SK-N-SH treated with all-trans-retinoic acid at 6 μM for 48 hours (cell line): ENCODE measurements around the gene FAM219B.

Source experiments
- BACH2 ChIP-seq: fragments of 250-450 bp; sonication (Bioruptor Pico); IDR thresholded peaks from 2 replicates; pipeline ENCODE4 v1.9.0; 2021; ENCODE audit warnings: mild to moderate bottlenecking, borderline replicate concordance
- CREB5 ChIP-seq: fragments of 250-450 bp; sonication (Bioruptor Pico); IDR thresholded peaks from 2 replicates; pipeline ENCODE4 v1.5.1; 2020; ENCODE audit warnings: low read depth, mild to moderate bottlenecking, moderate library complexity
- CSDC2 ChIP-seq: fragments of 250-450 bp; sonication (Bioruptor Pico); IDR thresholded peaks from 2 replicates; pipeline ENCODE4 v1.5.0; 2020; ENCODE audit warnings: mild to moderate bottlenecking, moderate library complexity
- ESRRG ChIP-seq: fragments of 250-450 bp; sonication (Bioruptor Pico); IDR thresholded peaks from 2 replicates; pipeline ENCODE4 v1.6.1; 2021; ENCODE audit warnings: mild to moderate bottlenecking
- GLIS3 ChIP-seq: fragments of 250-450 bp; sonication (Bioruptor Pico); IDR thresholded peaks from 2 replicates; pipeline ENCODE4 v1.5.0; 2020; ENCODE audit warnings: mild to moderate bottlenecking, moderate library complexity
- OSR1 ChIP-seq: fragments of 250-450 bp; sonication (Bioruptor Pico); IDR thresholded peaks from 2 replicates; pipeline ENCODE4 v1.8.0; 2022; ENCODE audit warnings: moderate library complexity, mild to moderate bottlenecking, inconsistent platforms
- PATZ1 ChIP-seq: fragments of 250-450 bp; sonication (Bioruptor Pico); IDR thresholded peaks from 2 replicates; pipeline ENCODE4 v1.8.0; 2020; ENCODE audit warnings: mild to moderate bottlenecking, moderate library complexity, borderline replicate concordance
- POU6F1 ChIP-seq: fragments of 250-450 bp; sonication (Bioruptor Pico); IDR thresholded peaks from 2 replicates; pipeline ENCODE4 v1.8.0; 2021; ENCODE audit warnings: low read depth, mild to moderate bottlenecking, moderate library complexity, borderline replicate concordance
- RARB ChIP-seq: fragments of 250-450 bp; sonication (Bioruptor Pico); IDR thresholded peaks from 2 replicates; pipeline ENCODE4 v1.8.0; 2021; ENCODE audit warnings: mild to moderate bottlenecking, moderate library complexity
- TSHZ2 ChIP-seq: fragments of 250-450 bp; sonication (Bioruptor Pico); IDR thresholded peaks from 2 replicates; pipeline ENCODE4 v1.5.0; 2020; ENCODE audit warnings: mild to moderate bottlenecking, moderate library complexity
- ZFP30 ChIP-seq: fragments of 450-650 bp; formaldehyde crosslinking; IDR thresholded peaks from 2 replicates; pipeline ENCODE4 v1.5.0; 2022; ENCODE audit warnings: mild to moderate bottlenecking, moderate library complexity
- ZNF565 ChIP-seq: fragments of 450-650 bp; formaldehyde crosslinking; conservative IDR thresholded peaks from 2 replicates; pipeline ENCODE4 v1.5.0; 2020; ENCODE audit warnings: low read depth, mild to moderate bottlenecking, moderate library complexity
- ZNF70 ChIP-seq: fragments of 450-650 bp; formaldehyde crosslinking; IDR thresholded peaks from 2 replicates; pipeline ENCODE4 v1.5.0; 2020; ENCODE audit warnings: mild to moderate bottlenecking, moderate library complexity

- no peak for TF ChIP-seq CREB5 (CRISPR knock-in tag)
- no peak for TF ChIP-seq ZNF565 (CRISPR knock-in tag)
- TF ChIP-seq ESRRG, result no peak
- no peak for TF ChIP-seq CSDC2 (CRISPR knock-in tag)
- no peak for TF ChIP-seq POU6F1 (CRISPR knock-in tag)
- TF ChIP-seq OSR1 (CRISPR knock-in tag), result no peak
- no peak for TF ChIP-seq ZNF70 (CRISPR knock-in tag)
- TF ChIP-seq PATZ1 (CRISPR knock-in tag), result no peak
- TF ChIP-seq TSHZ2, result no peak
- TF ChIP-seq GLIS3 (CRISPR knock-in tag), result no peak
- no peak for TF ChIP-seq RARB (CRISPR knock-in tag)
- TF ChIP-seq ZFP30, result no peak
- no peak for TF ChIP-seq BACH2 (CRISPR knock-in tag)
Measured at GRCh38 chr15:74856537-74856936, 50.1 kb downstream of the FAM219B start.
